Measurements from ENCODE around the gene OGFOD2. TPM values are rescaled to one million over a fixed set of nuclear protein-coding genes. Genes with fewer than 3 reads are reported as not detected.

The OGFOD2 gene
- total and polyA plus RNA-seq, 9 of the 15 experiments (the other 6 are each of a cell fraction or from before 2014, with no cell fraction given): 1.4 to 111 (median 18.5) TPM

- TF ChIP-seq REST (IDR thresholded peaks at IDR 0.05; ENCODE audit: borderline replicate concordance) (no peak), REST (CRISPR knock-in tag; IDR thresholded peaks at IDR 0.05; ENCODE audit: low read depth) (no peak), ZNF740 (CRISPR knock-in tag; IDR thresholded peaks at IDR 0.05) (no peak), ZNF740 (tag; IDR thresholded peaks at IDR 0.05) (no peak), MCM3 (IDR thresholded peaks at IDR 0.05) (no peak), ZNF133 (CRISPR knock-in tag; IDR thresholded peaks at IDR 0.05) (no peak), FOSL1 (tag; conservative IDR thresholded peaks at IDR 0.05) (no peak), SP1 (CRISPR knock-in tag; IDR thresholded peaks at IDR 0.05) (no peak), NCOA2 (IDR thresholded peaks at IDR 0.05; ENCODE audit: partially characterized antibody in 2 of 2) (no peak), EGR1 (conservative IDR thresholded peaks at IDR 0.05) (no peak), ZNF444 (CRISPR knock-in tag; IDR thresholded peaks at IDR 0.05) (no peak), ZNF24 (IDR thresholded peaks at IDR 0.05) (no peak)
Measured at GRCh38 chr12:122996621-122997342, 21.7 kb downstream of the OGFOD2 start (continued).

Measured in K562 (cell line).